ENCODE measurements around the gene SPHK1. TPM values are rescaled to one million over a fixed set of nuclear protein-coding genes. Genes with fewer than 3 reads are reported as not detected.

Gene SPHK1
- total RNA-seq, 2 donors from 2014 or later: 6.6 to 34.1 TPM

DNA sequence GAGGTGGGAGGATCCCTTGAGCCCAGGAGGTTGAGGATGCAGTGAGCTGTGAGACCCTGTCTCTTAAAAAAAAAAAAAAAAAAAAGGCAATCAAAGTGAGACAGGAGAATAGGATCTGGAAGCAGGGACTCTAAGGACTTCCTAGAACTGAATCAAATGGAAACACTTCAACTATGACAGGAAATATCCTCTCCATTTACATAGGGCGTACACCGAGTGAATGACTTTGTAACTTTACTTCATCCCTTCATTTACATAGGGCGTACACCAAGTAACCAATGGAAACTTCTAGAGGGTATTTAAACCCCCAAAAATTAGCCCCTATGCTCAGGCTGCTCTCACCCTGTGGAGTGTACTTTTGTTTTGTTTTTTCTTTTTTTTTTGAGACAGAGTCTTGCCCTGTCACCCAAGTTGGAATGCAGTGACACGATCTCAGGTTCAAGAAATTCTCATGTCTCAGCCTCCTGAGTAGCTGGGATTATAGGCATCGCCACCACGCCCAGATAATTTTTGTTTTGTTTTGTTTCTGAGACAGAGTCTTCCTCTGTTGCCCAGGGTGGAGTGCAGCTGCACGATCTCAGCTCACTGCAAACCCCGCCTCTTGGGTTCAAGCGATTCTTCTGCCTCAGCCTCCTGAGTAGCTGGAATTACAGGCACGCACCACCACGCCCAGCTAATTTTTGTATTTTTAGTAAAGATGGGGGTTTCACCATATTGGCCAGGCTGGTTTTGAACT lies 21.1 kb upstream of the SPHK1 start:
- WGBS: 88% methylated on average over 11 of the region's 11 CpGs
- intact Hi-C loops (cut with DNase I): no loop called here
- no peak overlapping the region for H3K4me3 ChIP-seq
- H3K4me1 ChIP-seq (replicated peaks): peaks cover 4% of the 10 kb centered on the region
- no peak for DNase-seq (ENCODE audit: low spot score)
- H3K9me3 ChIP-seq: no peaks in the 10 kb centered on the region
- H3K27ac ChIP-seq: no peak overlapping the region
- TF ChIP-seq POLR2A (IDR thresholded peaks at IDR 0.05) (no peak), POLR2AphosphoS5 (IDR thresholded peaks at IDR 0.05) (no peak)
- TF ChIP-seq, protein P1, sequence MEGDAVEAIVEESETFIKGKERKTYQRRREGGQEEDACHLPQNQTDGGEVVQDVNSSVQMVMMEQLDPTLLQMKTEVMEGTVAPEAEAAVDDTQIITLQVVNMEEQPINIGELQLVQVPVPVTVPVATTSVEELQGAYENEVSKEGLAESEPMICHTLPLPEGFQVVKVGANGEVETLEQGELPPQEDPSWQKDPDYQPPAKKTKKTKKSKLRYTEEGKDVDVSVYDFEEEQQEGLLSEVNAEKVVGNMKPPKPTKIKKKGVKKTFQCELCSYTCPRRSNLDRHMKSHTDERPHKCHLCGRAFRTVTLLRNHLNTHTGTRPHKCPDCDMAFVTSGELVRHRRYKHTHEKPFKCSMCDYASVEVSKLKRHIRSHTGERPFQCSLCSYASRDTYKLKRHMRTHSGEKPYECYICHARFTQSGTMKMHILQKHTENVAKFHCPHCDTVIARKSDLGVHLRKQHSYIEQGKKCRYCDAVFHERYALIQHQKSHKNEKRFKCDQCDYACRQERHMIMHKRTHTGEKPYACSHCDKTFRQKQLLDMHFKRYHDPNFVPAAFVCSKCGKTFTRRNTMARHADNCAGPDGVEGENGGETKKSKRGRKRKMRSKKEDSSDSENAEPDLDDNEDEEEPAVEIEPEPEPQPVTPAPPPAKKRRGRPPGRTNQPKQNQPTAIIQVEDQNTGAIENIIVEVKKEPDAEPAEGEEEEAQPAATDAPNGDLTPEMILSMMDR (IDR thresholded peaks at IDR 0.05): no peak
- no peaks in the 10 kb centered on the region for H3K36me3 ChIP-seq
- H3K27me3 ChIP-seq (replicated peaks; ENCODE audit: insufficient read depth): no peaks in the 10 kb centered on the region

DNA sequence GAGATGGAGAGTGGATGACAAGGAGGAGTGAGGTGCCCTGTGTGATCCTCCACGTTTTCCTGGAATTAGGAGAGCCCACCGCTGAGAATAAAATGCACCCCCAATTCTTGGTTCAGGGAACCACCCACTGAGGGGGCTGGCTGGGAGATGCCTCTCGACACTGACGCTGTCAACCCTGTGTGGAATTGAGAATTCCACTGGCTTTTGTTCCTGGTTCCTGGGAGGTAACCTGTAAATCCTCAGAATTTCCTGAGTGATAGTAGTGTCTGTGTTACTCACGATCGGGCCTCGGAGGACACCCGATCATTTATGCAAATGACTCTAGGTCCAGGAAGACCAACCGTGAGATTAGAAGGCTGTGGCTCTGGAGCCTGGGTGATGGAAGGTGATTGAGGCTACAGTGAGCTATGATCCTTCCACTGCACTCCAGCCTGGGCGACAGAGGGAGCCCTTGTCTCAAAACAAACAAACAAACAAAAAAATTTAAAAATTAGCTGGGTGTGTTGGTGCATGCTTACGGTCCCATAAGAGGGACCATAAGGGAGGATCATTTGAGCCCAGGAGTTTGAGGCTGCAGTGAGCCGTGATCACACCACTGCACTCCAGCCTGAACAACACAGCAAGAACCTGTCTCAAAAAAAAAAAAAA lies 19.0 kb upstream of the SPHK1 start:
- TF ChIP-seq, protein P1 (IDR thresholded peaks at IDR 0.05): no peak
- no peak for TF ChIP-seq POLR2AphosphoS5 (IDR thresholded peaks at IDR 0.05)
- intact Hi-C loops (cut with DNase I): no loop called here
- peaks cover 4% of the 10 kb centered on the region for H3K4me1 ChIP-seq (replicated peaks)
- DNase-seq (ENCODE audit: low spot score): no peak
- H3K9me3 ChIP-seq: no peaks in the 10 kb centered on the region
- H3K27me3 ChIP-seq (replicated peaks; ENCODE audit: insufficient read depth): no peaks in the 10 kb centered on the region
- no peak overlapping the region for H3K27ac ChIP-seq
- no peak overlapping the region for H3K4me3 ChIP-seq
- H3K36me3 ChIP-seq: no peaks in the 10 kb centered on the region
- 70% methylated on average over 12 of the region's 12 CpGs for WGBS

GRCh38 chr17:76366247-76366646 lies 18.2 kb upstream of the SPHK1 start:
- no peak overlapping the region for H3K27ac ChIP-seq
- DNase-seq (ENCODE audit: low spot score): no peak
- H3K9me3 ChIP-seq: no peaks in the 10 kb centered on the region
- no peaks in the 10 kb centered on the region for H3K27me3 ChIP-seq (replicated peaks; ENCODE audit: insufficient read depth)
- WGBS: 95% methylated on average over 3 of the region's 3 CpGs
- intact Hi-C loops (cut with DNase I): no loop called here
- H3K36me3 ChIP-seq: no peaks in the 10 kb centered on the region
- peaks cover 4% of the 10 kb centered on the region for H3K4me1 ChIP-seq (replicated peaks)
- TF ChIP-seq, protein P1 (IDR thresholded peaks at IDR 0.05): no peak
- TF ChIP-seq POLR2A (IDR thresholded peaks at IDR 0.05): no peak
- TF ChIP-seq POLR2AphosphoS5 (IDR thresholded peaks at IDR 0.05): no peak
- H3K4me3 ChIP-seq: no peak overlapping the region

GRCh38 chr17:76367642-76368041 lies 16.8 kb upstream of the SPHK1 start:
- H3K4me1 ChIP-seq (replicated peaks): no peaks in the 10 kb centered on the region
- intact Hi-C loops (cut with DNase I): no loop called here
- no peak for TF ChIP-seq POLR2A (IDR thresholded peaks at IDR 0.05)
- no peak for TF ChIP-seq POLR2AphosphoS5 (IDR thresholded peaks at IDR 0.05)
- TF ChIP-seq, protein P1 (IDR thresholded peaks at IDR 0.05): no peak
- no peaks in the 10 kb centered on the region for H3K9me3 ChIP-seq
- H3K36me3 ChIP-seq: no peaks in the 10 kb centered on the region
- no peaks in the 10 kb centered on the region for H3K27me3 ChIP-seq (replicated peaks; ENCODE audit: insufficient read depth)
- H3K27ac ChIP-seq: no peak overlapping the region
- no peak overlapping the region for H3K4me3 ChIP-seq
- no peak for DNase-seq (ENCODE audit: low spot score)
- 65% methylated on average over 6 of the region's 6 CpGs for WGBS

DNA sequence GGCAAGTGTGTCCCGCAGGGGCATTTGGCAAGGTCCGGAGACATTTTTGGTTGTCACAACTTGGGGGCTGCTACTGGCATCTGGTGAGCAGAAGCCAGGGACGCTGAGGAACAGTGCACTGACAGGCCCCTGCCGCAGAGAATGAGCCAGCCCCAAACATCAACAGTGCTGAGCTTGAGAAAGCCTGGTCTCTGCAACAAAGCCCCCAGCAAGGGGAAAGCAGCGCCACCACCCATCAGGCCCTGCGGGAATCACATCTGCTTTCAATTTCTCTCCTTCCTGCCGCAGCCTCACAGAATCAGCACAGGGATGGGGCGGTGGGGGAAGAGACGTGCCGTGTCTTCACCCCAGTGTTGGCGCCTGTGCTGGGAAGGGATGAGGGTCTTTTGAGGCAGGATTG lies 15.9 kb upstream of the SPHK1 start:
- H3K4me3 ChIP-seq: no peak overlapping the region
- H3K4me1 ChIP-seq (replicated peaks): no peaks in the 10 kb centered on the region
- no peaks in the 10 kb centered on the region for H3K9me3 ChIP-seq
- no peak overlapping the region for H3K27ac ChIP-seq
- DNase-seq (ENCODE audit: low spot score): no peak
- no peaks in the 10 kb centered on the region for H3K36me3 ChIP-seq
- TF ChIP-seq POLR2AphosphoS5 (IDR thresholded peaks at IDR 0.05) (no peak), POLR2A (IDR thresholded peaks at IDR 0.05) (no peak)
- TF ChIP-seq, protein P1 (IDR thresholded peaks at IDR 0.05): no peak
- intact Hi-C loops (cut with DNase I): no loop called here
- WGBS: 92% methylated on average over 11 of the region's 11 CpGs
- no peaks in the 10 kb centered on the region for H3K27me3 ChIP-seq (replicated peaks; ENCODE audit: insufficient read depth)
